K562 (cell line): Measurements from ENCODE around the gene LMO3. TPM values are rescaled to one million over a fixed set of nuclear protein-coding genes. Genes with fewer than 3 reads are reported as not detected.

Experiments
- ATAC-seq: fragments of 200-7000 bp; cut with Tn5 transposase; 3 replicates; pipeline ENCODE4 v1.9.1; 2020; ENCODE audit warnings: moderate library complexity
- BruUV-seq: library from RNA; stranded (reverse); fragments of 400-500 nt; replicated peaks from 2 replicates; lab custom pipeline; 2021; lab: Mats Ljungman, UMichigan
- CTCF ChIA-PET: fragments of 300-600 bp; formaldehyde crosslinking; extraction: SDS; loops from one replicate; lab custom pipeline; 2021; ENCODE audit warnings: low intra/inter-chr PET ratio; lab: Yijun Ruan, JAX
- POLR2A ChIA-PET: fragments of 300-600, 350-650 bp; sonication (Branson Sonifier 250); formaldehyde crosslinking; extraction: SDS; loops from one replicate; lab custom pipeline; 2021; ENCODE audit warnings: antibody characterized with exemption, inconsistent platforms; lab: Yijun Ruan, JAX
- DNase-seq, 4 experiments: peaks; one replicate each; pipeline versions ENCODE4 v3.0.0 to v3.0.0-alpha.2; 2011 to 2018; ENCODE audit warnings: low spot score in 3 of 4, mixed read lengths in 3 of 4; ENCODE audit errors: extremely low read depth in 1 of 4
- FAIRE-seq: peaks from 2 replicates; lab custom pipeline; 2011; peaks lifted over from hg19 to GRCh38; lab: Jason Lieb, UNC
- H2AFZ ChIP-seq: 2 replicates; pipeline ENCODE4 v1.6.0; 2011; ENCODE audit warnings: low read depth, low read length, control low read depth, inconsistent platforms
- H3K27ac ChIP-seq: fragments of 200-600 bp; 3 replicates; pipeline ENCODE4 v1.8.0; 2011; ENCODE audit warnings: low read depth, mild to moderate bottlenecking, control low read depth, inconsistent platforms, low read length, moderate library complexity, mixed read lengths; ENCODE audit errors: extremely low read depth
- H3K27me3 ChIP-seq, 2 experiments: fragments of 300-600 bp in 1 of 2; 2 replicates in 1 of 2; 3 replicates in 1 of 2; pipeline versions ENCODE4 v1.6.0 to v1.8.0; 2011; ENCODE audit warnings: inconsistent platforms in 2 of 2, low read length in 2 of 2, mild to moderate bottlenecking in 1 of 2, mixed read lengths in 1 of 2, moderate library complexity in 1 of 2; ENCODE audit not compliant: control insufficient read depth in 2 of 2, insufficient read depth in 2 of 2
- H3K36me3 ChIP-seq: fragments of 300-600 bp; 3 replicates; pipeline ENCODE4 v1.8.0; 2011; ENCODE audit warnings: mild to moderate bottlenecking, low read length, inconsistent platforms; ENCODE audit not compliant: control insufficient read depth, insufficient read depth
- H3K4me1 ChIP-seq, 2 experiments: fragments of 200-600 bp in 1 of 2; replicated peaks in 1 of 2; 2 replicates in 1 of 2; 3 replicates in 1 of 2; pipeline versions ENCODE4 v1.5.1 to v1.8.0; 2011; ENCODE audit warnings: inconsistent platforms in 2 of 2, low read length in 2 of 2, mild to moderate bottlenecking in 1 of 2, mixed read lengths in 1 of 2, moderate library complexity in 1 of 2; ENCODE audit not compliant: control insufficient read depth in 2 of 2, insufficient read depth in 2 of 2
- H3K4me2 ChIP-seq: 2 replicates; pipeline ENCODE4 v1.6.1; 2011; ENCODE audit warnings: low read length, control low read depth, inconsistent platforms, mixed read lengths; ENCODE audit not compliant: insufficient read depth
- H3K4me3 ChIP-seq: fragments of 200-600 bp; sonication (generic), shearing (Covaris generic); 2 replicates; pipeline ENCODE4 v1.5.1; 2016; ENCODE audit warnings: control low read depth, inconsistent platforms
- H3K79me2 ChIP-seq: fragments of 200-600 bp; 3 replicates; pipeline ENCODE4 v1.8.0; 2011; ENCODE audit warnings: low read length, inconsistent platforms; ENCODE audit not compliant: control insufficient read depth, insufficient read depth
- H3K9ac ChIP-seq, 2 experiments: 2 replicates each; pipeline versions ENCODE4 v1.6.0 to v1.6.1; 2011; ENCODE audit warnings: low read depth in 2 of 2, low read length in 2 of 2, control low read depth in 1 of 2, inconsistent platforms in 1 of 2, mild to moderate bottlenecking in 1 of 2, mixed read lengths in 1 of 2; ENCODE audit not compliant: insufficient read depth in 1 of 2
- H3K9me1 ChIP-seq: one replicate; pipeline ENCODE4 v1.6.0; 2011; ENCODE audit warnings: inconsistent platforms, mild to moderate bottlenecking, low read length, moderate library complexity; ENCODE audit not compliant: control insufficient read depth, insufficient read depth
- H3K9me3 ChIP-seq: replicated peaks from 2 replicates; pipeline ENCODE4 v1.5.1; 2011; ENCODE audit warnings: low read depth, low read length, inconsistent platforms; ENCODE audit not compliant: control insufficient read depth, insufficient read depth
- H4K20me1 ChIP-seq: replicated peaks from 2 replicates; pipeline ENCODE4 v1.6.1; 2011; ENCODE audit warnings: low read length, inconsistent platforms, mixed read lengths; ENCODE audit not compliant: control insufficient read depth, insufficient read depth
- CREBBP ChIP-seq: IDR thresholded peaks from one replicate; pipeline ENCODE4 v1.6.1; 2012; ENCODE audit warnings: low read depth, mild to moderate bottlenecking, control low read depth, inconsistent platforms, low read length
- KAT7 ChIP-seq: sonication (generic); formaldehyde crosslinking; IDR thresholded peaks from 2 replicates; pipeline ENCODE4 v1.8.0; 2022; ENCODE audit warnings: missing genetic modification reagents, mild to moderate bottlenecking, borderline replicate concordance
- SREBF1 ChIP-seq: fragments of 150-350 bp; IDR thresholded peaks from 2 replicates; pipeline ENCODE4 v1.6.1; 2014; ENCODE audit warnings: antibody characterized with exemption, low read depth, low read length, borderline replicate concordance
- XRCC4 ChIP-seq: IDR thresholded peaks from one replicate; pipeline ENCODE4 v1.6.1; 2011; ENCODE audit not compliant: insufficient read depth, insufficient read length; ENCODE audit errors: extremely low read depth
- ZNF583 ChIP-seq: fragments of 250-450 bp; sonication (Bioruptor Pico); IDR thresholded peaks from 2 replicates; pipeline ENCODE4 v1.4.0; 2020
- WGBS: fragments of 100-300 bp; shearing (Covaris generic); methylation state at CpG from one replicate; pipeline ENCODE4 v1.1.6; 2016; ENCODE audit warnings: low coverage, mixed read lengths; ENCODE audit not compliant: insufficient coverage; ENCODE audit errors: missing lambda C conversion rate; 5-methylcytosine and 5-hydroxymethylcytosine counted together
- in situ Hi-C: fragments of 300-500 bp; cut with MboI; formaldehyde crosslinking; loops from 4 replicates; pipeline ENCODE4 v1.15.0; 2018; ENCODE audit warnings: inconsistent platforms, mixed read lengths
- intact Hi-C: fragments of 100-400 bp; cut with micrococcal nuclease; formaldehyde crosslinking; loops from 2 replicates; pipeline ENCODE4 v1.14.2; 2022
- polyA plus RNA-seq, 8 experiments: library from polyadenylated mRNA; depleted of rRNA in 4 of 8; stranded (reverse) in 5 of 8; unstranded in 3 of 8; fragments of >200 nt; fragmentation: Nextera tagmentation in 2 of 8; fragmentation: Illumina TruSeq in 1 of 8; extraction: Ambion mirVana in 2 of 8; extraction: Trizol in 1 of 8; gene quantifications; 2 replicates each; pipeline versions ENCODE4 v1.2.1 to v1.2.3, GENCODE V29; 2011 to 2014; ENCODE audit warnings: inconsistent platforms in 1 of 8, missing spikeins in 1 of 8
- total RNA-seq, 7 experiments: library from RNA; depleted of rRNA in 6 of 7; stranded (reverse); fragments of >200 nt in 6 of 7; fragmentation: Illumina TruSeq in 2 of 7; extraction: Trizol in 2 of 7; gene quantifications; 2 replicates each; pipeline versions ENCODE4 v1.2.1 to v1.2.3, GENCODE V29; 2011 to 2021; ENCODE audit warnings: low replicate concordance in 1 of 7
- TF ChIP-seq, protein P1 (sequence below): fragments of 150-350 bp; conservative IDR thresholded peaks from 2 replicates; pipeline ENCODE4 v1.6.1; 2014; ENCODE audit warnings: low read length
- TF ChIP-seq, protein P2 (sequence below): fragments of 200-600 bp; sonication (generic); IDR thresholded peaks from one replicate; pipeline ENCODE4 v1.6.1; 2012; ENCODE audit warnings: mild to moderate bottlenecking, low read depth, low read length, inconsistent platforms

LMO3 gene
- total and polyA plus RNA-seq, 9 of the 15 experiments (the other 6 are each of a cell fraction or from before 2014, with no cell fraction given), result 0.04 to 0.40 (median 0.05) TPM; not detected in 6

DNA sequence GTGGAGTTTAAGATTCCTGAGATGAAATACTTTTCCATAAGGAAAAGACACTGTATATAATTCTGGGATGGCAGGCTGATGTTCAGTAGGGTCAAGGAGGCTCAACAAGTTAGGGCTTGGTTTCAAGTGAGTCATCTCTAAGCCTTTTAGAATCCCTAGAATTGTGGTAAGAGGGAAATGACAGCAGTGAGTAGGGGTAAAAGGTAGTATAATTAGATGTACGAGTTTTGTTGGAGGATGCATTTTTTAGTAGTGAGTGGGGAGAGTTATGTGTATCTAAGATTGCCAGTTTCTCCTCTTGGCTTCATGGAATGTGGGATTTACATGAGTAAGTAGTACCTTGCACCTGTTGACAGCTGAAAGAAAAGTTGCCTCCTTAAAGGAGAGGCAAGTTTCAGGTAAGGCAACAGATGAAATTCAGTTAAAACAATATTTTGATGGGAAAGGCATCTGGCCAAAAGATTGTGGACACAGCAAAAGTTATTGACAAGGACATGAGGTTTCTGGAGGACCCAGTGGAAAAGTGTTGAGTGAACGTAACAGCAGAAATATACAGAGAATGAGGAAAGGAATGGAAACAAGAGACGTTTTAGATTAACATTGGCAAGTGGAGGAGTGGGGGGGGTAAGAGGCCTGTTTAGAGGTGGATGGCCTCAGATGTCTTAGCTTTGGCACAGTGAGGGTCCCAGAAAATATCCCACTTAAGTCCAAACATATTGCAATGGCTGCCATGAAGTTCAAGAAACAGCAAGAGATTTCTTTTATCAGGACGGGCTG, 21.8 kb downstream of the LMO3 start:
- ATAC-seq (no peak), DNase-seq (no peak), FAIRE-seq (no peak)
- Histone ChIP-seq H3K79me2 (no peaks in the 10 kb centered on the region), H3K9ac (no peak overlapping the region), H3K4me1 (no peaks in the 10 kb centered on the region), H2AFZ (no peak overlapping the region), H3K9me1 (no peaks in the 10 kb centered on the region), H3K4me3 (no peak overlapping the region), H3K27ac (no peak overlapping the region), H3K27me3 (no peaks in the 10 kb centered on the region), H3K4me2 (no peak overlapping the region), H3K9me3 (no peaks in the 10 kb centered on the region), H3K36me3 (no peaks in the 10 kb centered on the region), H4K20me1 (no peaks in the 10 kb centered on the region)
- POLR2A ChIA-PET, result no interaction called here
- in situ Hi-C loops, result no loop called here
- intact Hi-C loops, result no loop called here
- no TSS peak for BruUV-seq
- CTCF ChIA-PET, result no interaction called here
- 0% methylated on average over 4 of the region's 4 CpGs for whole genome bisulfite sequencing
- TF ChIP-seq, protein P1, sequence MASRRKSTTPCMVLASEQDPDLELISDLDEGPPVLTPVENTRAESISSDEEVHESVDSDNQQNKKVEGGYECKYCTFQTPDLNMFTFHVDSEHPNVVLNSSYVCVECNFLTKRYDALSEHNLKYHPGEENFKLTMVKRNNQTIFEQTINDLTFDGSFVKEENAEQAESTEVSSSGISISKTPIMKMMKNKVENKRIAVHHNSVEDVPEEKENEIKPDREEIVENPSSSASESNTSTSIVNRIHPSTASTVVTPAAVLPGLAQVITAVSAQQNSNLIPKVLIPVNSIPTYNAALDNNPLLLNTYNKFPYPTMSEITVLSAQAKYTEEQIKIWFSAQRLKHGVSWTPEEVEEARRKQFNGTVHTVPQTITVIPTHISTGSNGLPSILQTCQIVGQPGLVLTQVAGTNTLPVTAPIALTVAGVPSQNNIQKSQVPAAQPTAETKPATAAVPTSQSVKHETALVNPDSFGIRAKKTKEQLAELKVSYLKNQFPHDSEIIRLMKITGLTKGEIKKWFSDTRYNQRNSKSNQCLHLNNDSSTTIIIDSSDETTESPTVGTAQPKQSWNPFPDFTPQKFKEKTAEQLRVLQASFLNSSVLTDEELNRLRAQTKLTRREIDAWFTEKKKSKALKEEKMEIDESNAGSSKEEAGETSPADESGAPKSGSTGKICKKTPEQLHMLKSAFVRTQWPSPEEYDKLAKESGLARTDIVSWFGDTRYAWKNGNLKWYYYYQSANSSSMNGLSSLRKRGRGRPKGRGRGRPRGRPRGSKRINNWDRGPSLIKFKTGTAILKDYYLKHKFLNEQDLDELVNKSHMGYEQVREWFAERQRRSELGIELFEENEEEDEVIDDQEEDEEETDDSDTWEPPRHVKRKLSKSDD, result no peak
- TF ChIP-seq, protein P2, sequence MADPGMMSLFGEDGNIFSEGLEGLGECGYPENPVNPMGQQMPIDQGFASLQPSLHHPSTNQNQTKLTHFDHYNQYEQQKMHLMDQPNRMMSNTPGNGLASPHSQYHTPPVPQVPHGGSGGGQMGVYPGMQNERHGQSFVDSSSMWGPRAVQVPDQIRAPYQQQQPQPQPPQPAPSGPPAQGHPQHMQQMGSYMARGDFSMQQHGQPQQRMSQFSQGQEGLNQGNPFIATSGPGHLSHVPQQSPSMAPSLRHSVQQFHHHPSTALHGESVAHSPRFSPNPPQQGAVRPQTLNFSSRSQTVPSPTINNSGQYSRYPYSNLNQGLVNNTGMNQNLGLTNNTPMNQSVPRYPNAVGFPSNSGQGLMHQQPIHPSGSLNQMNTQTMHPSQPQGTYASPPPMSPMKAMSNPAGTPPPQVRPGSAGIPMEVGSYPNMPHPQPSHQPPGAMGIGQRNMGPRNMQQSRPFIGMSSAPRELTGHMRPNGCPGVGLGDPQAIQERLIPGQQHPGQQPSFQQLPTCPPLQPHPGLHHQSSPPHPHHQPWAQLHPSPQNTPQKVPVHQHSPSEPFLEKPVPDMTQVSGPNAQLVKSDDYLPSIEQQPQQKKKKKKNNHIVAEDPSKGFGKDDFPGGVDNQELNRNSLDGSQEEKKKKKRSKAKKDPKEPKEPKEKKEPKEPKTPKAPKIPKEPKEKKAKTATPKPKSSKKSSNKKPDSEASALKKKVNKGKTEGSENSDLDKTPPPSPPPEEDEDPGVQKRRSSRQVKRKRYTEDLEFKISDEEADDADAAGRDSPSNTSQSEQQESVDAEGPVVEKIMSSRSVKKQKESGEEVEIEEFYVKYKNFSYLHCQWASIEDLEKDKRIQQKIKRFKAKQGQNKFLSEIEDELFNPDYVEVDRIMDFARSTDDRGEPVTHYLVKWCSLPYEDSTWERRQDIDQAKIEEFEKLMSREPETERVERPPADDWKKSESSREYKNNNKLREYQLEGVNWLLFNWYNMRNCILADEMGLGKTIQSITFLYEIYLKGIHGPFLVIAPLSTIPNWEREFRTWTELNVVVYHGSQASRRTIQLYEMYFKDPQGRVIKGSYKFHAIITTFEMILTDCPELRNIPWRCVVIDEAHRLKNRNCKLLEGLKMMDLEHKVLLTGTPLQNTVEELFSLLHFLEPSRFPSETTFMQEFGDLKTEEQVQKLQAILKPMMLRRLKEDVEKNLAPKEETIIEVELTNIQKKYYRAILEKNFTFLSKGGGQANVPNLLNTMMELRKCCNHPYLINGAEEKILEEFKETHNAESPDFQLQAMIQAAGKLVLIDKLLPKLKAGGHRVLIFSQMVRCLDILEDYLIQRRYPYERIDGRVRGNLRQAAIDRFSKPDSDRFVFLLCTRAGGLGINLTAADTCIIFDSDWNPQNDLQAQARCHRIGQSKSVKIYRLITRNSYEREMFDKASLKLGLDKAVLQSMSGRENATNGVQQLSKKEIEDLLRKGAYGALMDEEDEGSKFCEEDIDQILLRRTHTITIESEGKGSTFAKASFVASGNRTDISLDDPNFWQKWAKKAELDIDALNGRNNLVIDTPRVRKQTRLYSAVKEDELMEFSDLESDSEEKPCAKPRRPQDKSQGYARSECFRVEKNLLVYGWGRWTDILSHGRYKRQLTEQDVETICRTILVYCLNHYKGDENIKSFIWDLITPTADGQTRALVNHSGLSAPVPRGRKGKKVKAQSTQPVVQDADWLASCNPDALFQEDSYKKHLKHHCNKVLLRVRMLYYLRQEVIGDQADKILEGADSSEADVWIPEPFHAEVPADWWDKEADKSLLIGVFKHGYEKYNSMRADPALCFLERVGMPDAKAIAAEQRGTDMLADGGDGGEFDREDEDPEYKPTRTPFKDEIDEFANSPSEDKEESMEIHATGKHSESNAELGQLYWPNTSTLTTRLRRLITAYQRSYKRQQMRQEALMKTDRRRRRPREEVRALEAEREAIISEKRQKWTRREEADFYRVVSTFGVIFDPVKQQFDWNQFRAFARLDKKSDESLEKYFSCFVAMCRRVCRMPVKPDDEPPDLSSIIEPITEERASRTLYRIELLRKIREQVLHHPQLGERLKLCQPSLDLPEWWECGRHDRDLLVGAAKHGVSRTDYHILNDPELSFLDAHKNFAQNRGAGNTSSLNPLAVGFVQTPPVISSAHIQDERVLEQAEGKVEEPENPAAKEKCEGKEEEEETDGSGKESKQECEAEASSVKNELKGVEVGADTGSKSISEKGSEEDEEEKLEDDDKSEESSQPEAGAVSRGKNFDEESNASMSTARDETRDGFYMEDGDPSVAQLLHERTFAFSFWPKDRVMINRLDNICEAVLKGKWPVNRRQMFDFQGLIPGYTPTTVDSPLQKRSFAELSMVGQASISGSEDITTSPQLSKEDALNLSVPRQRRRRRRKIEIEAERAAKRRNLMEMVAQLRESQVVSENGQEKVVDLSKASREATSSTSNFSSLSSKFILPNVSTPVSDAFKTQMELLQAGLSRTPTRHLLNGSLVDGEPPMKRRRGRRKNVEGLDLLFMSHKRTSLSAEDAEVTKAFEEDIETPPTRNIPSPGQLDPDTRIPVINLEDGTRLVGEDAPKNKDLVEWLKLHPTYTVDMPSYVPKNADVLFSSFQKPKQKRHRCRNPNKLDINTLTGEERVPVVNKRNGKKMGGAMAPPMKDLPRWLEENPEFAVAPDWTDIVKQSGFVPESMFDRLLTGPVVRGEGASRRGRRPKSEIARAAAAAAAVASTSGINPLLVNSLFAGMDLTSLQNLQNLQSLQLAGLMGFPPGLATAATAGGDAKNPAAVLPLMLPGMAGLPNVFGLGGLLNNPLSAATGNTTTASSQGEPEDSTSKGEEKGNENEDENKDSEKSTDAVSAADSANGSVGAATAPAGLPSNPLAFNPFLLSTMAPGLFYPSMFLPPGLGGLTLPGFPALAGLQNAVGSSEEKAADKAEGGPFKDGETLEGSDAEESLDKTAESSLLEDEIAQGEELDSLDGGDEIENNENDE, result no peak
- TF ChIP-seq ZNF583 (CRISPR knock-in tag) (no peak), SREBF1 (no peak), KAT7 (CRISPR knock-in tag) (no peak), CREBBP (no peak), XRCC4 (no peak)
